Measurements from ENCODE around the gene TUBA4A. TPM values are rescaled to one million over a fixed set of nuclear protein-coding genes. Genes with fewer than 3 reads are reported as not detected.

The TUBA4A gene
- total RNA-seq, 1 donor from 2014 or later: not detected

GRCh38 chr2:219249203-219249980 is 4.3 kb downstream of the TUBA4A start:
- no peak overlapping the region for H3K27ac Mint-ChIP-seq
- peaks cover 11% of the 10 kb centered on the region for H3F3A ChIP-seq (ENCODE audit: low read depth)
- no peak overlapping the region for H3K4me2 ChIP-seq
- no peak overlapping the region for H3K4me3 Mint-ChIP-seq
- no peaks in the 10 kb centered on the region for H3K36me3 ChIP-seq
- no peak overlapping the region for H3K9ac ChIP-seq
- H2AFZ ChIP-seq (replicated peaks): no peak overlapping the region
- H3K27me3 Mint-ChIP-seq (ENCODE audit: insufficient read depth, low read depth): peaks cover 35% of the 10 kb centered on the region
- H4K20me1 ChIP-seq (ENCODE audit: low read depth): peaks cover 5% of the 10 kb centered on the region
- no peaks in the 10 kb centered on the region for H3K9me3 ChIP-seq (ENCODE audit: low read depth)
- peaks cover 36% of the 10 kb centered on the region for H3K27me3 ChIP-seq
- no peak overlapping the region for H3K4me3 ChIP-seq
- H3K9me3 Mint-ChIP-seq: no peaks in the 10 kb centered on the region
- H3K36me3 Mint-ChIP-seq: peaks cover 2% of the 10 kb centered on the region
- H3K79me2 ChIP-seq (ENCODE audit: low read depth): peaks cover 11% of the 10 kb centered on the region
- peaks cover 7% of the 10 kb centered on the region for H3K4me1 ChIP-seq
- no peak for DNase-seq (ENCODE audit: low spot score)
- no peak for TF ChIP-seq CTCF (IDR thresholded peaks at IDR 0.05)
- no peak for TF ChIP-seq EZH2phosphoT487 (IDR thresholded peaks at IDR 0.05)
- no peak for TF ChIP-seq EZH2 (IDR thresholded peaks at IDR 0.05)
- H3K27ac ChIP-seq: no peak overlapping the region
- peaks cover 20% of the 10 kb centered on the region for H3K4me1 Mint-ChIP-seq

GRCh38 chr2:219248845-219249202 is 4.9 kb downstream of the TUBA4A start:
- no peak overlapping the region for H3K27ac ChIP-seq
- peaks cover 12% of the 10 kb centered on the region for H3F3A ChIP-seq (ENCODE audit: low read depth)
- no peak overlapping the region for H3K4me3 ChIP-seq
- H3K79me2 ChIP-seq (ENCODE audit: low read depth): peaks cover 11% of the 10 kb centered on the region
- Mint-ChIP-seq H3K27me3 (ENCODE audit: insufficient read depth, low read depth) (peaks cover 32% of the 10 kb centered on the region), H3K4me3 (no peak overlapping the region), H3K4me1 (peaks cover 22% of the 10 kb centered on the region), H3K9me3 (no peaks in the 10 kb centered on the region), H3K36me3 (peaks cover 2% of the 10 kb centered on the region), H3K27ac (no peak overlapping the region)
- no peaks in the 10 kb centered on the region for H3K36me3 ChIP-seq
- no peak for TF ChIP-seq EZH2phosphoT487 (IDR thresholded peaks at IDR 0.05)
- TF ChIP-seq EZH2 (IDR thresholded peaks at IDR 0.05): no peak
- no peak for TF ChIP-seq CTCF (IDR thresholded peaks at IDR 0.05)
- no peaks in the 10 kb centered on the region for H3K9me3 ChIP-seq (ENCODE audit: low read depth)
- H2AFZ ChIP-seq (replicated peaks): no peak overlapping the region
- no peak overlapping the region for H3K9ac ChIP-seq
- DNase-seq (ENCODE audit: low spot score): no peak
- peaks cover 7% of the 10 kb centered on the region for H3K4me1 ChIP-seq
- H3K27me3 ChIP-seq: peaks cover 30% of the 10 kb centered on the region
- peaks cover 5% of the 10 kb centered on the region for H4K20me1 ChIP-seq (ENCODE audit: low read depth)
- no peak overlapping the region for H3K4me2 ChIP-seq

GRCh38 chr2:219247678-219248642 is 5.8 kb downstream of the TUBA4A start:
- Mint-ChIP-seq H3K9me3 (no peaks in the 10 kb centered on the region), H3K36me3 (peaks cover 2% of the 10 kb centered on the region), H3K4me3 (peak overlapping the region; percentile 24), H3K27ac (no peak overlapping the region), H3K27me3 (ENCODE audit: insufficient read depth, low read depth) (peaks cover 24% of the 10 kb centered on the region), H3K4me1 (peaks cover 19% of the 10 kb centered on the region)
- DNase-seq (ENCODE audit: low spot score): no peak
- Histone ChIP-seq H3F3A (ENCODE audit: low read depth) (peaks cover 12% of the 10 kb centered on the region), H3K9me3 (ENCODE audit: low read depth) (no peaks in the 10 kb centered on the region), H3K4me1 (no peaks in the 10 kb centered on the region), H3K4me2 (no peak overlapping the region), H3K79me2 (ENCODE audit: low read depth) (peaks cover 11% of the 10 kb centered on the region), H3K27me3 (peaks cover 21% of the 10 kb centered on the region), H3K27ac (no peak overlapping the region), H3K9ac (no peak overlapping the region), H4K20me1 (ENCODE audit: low read depth) (no peaks in the 10 kb centered on the region), H3K4me3 (no peak overlapping the region), H2AFZ (replicated peaks) (no peak overlapping the region), H3K36me3 (no peaks in the 10 kb centered on the region)
- TF ChIP-seq EZH2phosphoT487 (IDR thresholded peaks at IDR 0.05) (no peak), CTCF (IDR thresholded peaks at IDR 0.05) (no peak), EZH2 (IDR thresholded peaks at IDR 0.05) (no peak)
